HG03175 (cell line): Measurements from ENCODE around the gene RBM12.
A peak's percentile ranks its signal among the peaks of the same experiment; 100 is the strongest.
"Not testable (repeated sequence)": the region's sequence is repeated elsewhere in the genome, so short reads cannot be mapped to it uniquely, and the experiment has no call there.

ENCODE experiments used
- ATAC-seq: cut with Tn5 transposase; IDR thresholded peaks from one replicate; pipeline ENCODE4 v1.9.1; 2021; ENCODE audit warnings: mild to moderate bottlenecking, moderate library complexity; ENCODE audit not compliant: unreplicated experiment

The RBM12 gene

GRCh38 chr20:35698298-35699126 is 33.8 kb upstream of the RBM12 start:
- peak; percentile 35 for ATAC-seq

DNA sequence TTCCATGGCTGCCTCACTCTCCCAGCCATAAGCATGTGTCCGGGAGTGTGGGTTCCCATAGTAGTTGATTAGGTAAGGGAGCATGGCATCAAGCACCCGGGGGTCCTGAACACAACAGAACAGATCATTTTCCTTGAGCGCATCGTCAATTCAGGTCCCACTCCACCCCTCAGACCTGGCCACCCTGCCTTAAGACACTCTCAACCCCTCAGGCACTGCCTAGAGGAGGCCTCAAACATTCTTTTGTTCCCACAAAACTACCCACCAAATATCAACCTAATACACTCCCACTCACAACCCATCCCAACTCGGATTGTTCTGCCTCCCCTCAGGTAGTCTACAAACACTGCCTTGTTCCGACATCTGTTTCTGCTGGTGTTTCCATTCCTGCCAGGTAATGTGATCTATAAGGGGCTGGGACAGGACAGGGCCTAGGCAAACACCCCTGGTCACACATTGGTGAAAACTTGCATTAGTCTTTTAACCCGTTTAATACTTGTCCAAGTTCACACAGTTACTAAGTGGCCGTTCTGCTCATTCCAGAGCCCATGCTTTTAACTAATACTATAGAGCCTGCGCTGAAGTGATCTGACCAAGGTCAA is 33.1 kb upstream of the RBM12 start:
- ATAC-seq: no peak

DNA sequence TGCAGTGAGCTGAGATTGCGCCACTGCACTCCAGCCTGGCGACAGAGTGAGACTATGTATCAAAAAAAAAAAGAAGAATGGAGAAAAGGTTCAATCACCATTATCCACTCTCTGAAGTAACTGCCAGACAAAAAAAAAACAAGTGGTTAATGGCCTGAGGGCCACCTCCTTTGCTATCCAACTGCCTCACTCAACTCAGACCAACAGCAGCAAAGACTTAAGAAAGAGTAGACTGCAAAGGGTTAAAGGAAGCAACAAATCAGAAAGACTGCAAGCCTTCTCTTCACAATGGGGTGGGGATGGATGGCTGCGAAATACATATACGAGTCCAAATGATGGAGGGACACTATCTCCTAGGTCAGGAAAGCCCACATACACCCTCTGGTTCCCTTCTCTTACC is 31.3 kb upstream of the RBM12 start:
- ATAC-seq: no peak

- ATAC-seq: no peak
These were observed 30.6 kb upstream of the RBM12 start for GRCh38 chr20:35695245-35695749.

GRCh38 chr20:35690265-35690664 is 25.6 kb upstream of the RBM12 start:
- ATAC-seq: no peak

DNA sequence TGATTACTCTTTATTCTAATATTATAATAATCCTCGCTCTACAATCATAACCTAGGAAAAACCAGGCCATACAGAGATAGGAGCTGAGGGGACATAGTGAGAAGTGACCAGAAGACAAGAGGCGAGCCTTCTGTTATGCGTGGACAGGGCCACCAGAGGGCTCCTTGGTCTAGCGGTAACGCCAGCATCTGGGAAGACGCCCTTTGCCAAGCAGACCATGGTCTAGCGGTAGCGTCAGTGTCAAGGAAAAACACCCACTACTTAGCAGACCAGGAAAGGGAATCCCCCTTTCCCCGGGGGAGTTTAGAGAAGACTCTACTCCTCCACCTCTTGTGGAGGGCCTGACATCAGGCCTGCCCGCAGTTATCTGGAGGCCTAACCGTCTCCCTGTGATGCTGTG is 22.2 kb upstream of the RBM12 start:
- ATAC-seq: not testable (repeated sequence)

- not testable (repeated sequence) for ATAC-seq
These were observed 20.7 kb upstream of the RBM12 start for GRCh38 chr20:35685368-35685767.

DNA sequence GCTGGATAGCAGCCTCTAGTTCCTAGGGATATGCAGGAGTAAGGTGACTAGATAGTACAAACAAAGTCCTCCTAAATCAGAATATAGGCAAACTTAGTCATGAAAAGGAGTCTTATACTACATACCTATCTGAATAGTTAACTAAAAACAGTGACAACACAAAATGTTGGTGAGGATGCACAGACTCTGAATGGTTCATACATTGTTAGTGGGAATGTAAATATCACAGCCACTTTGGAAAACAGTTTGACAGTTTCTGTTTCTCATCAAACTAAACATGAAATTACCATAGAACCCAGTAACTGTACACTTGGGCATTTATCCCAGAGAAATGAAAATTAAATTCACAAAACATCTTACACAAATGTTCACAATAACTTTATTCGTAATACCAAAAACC is 17.3 kb upstream of the RBM12 start:
- ATAC-seq: no peak

- ATAC-seq: no peak
These were observed 15.9 kb upstream of the RBM12 start for GRCh38 chr20:35680452-35681183.

- ATAC-seq: no peak
These were observed 10.2 kb upstream of the RBM12 start for GRCh38 chr20:35674921-35675320.

GRCh38 chr20:35673884-35674283 is 9.2 kb upstream of the RBM12 start:
- no peak for ATAC-seq

GRCh38 chr20:35669681-35670080 is 5.0 kb upstream of the RBM12 start:
- no peak for ATAC-seq

- no peak for ATAC-seq
These were observed 4.5 kb upstream of the RBM12 start for GRCh38 chr20:35669221-35669620.

DNA sequence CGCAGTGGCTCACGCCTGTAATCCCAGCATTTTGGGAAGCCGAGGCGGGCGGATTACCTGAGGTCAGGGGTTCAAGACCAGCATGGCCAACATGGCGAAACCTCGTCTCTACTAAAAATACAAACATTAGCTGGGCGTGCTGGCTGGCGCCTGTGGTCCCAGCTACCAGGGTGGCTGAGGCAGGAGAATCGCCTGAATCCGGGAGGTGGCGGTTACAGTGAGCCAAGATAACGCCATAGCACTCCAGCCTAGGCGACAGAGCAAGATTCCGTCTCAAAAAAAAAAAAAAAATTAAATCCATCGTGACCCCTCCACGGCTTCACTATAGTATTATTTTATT is 1.2 kb upstream of the RBM12 start:
- ATAC-seq: no peak

GRCh38 chr20:35663516-35664465 is 909 bp downstream of the RBM12 start:
- ATAC-seq: peak; percentile 38

GRCh38 chr20:35662551-35662950 is 2.1 kb downstream of the RBM12 start:
- ATAC-seq: no peak

GRCh38 chr20:35661908-35662307 is 2.8 kb downstream of the RBM12 start:
- ATAC-seq: no peak

DNA sequence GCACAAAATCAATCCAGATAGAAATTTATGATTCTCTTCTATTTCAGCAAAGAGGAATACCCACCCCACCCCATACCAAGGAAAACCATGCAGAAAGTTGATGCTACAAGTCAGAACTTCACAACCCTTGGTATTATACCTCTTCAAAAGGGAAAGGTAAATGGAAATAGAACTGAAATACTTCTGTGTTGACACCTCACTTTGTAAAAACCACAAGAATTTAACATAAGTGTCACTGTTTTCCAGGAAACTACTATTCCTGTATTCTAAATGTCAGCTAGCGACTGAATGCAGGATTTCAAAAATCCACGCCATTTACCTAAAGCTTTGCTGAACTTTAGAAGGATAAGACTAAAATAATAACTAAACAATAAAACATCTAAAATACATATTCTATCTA is 3.6 kb downstream of the RBM12 start:
- no peak for ATAC-seq

DNA sequence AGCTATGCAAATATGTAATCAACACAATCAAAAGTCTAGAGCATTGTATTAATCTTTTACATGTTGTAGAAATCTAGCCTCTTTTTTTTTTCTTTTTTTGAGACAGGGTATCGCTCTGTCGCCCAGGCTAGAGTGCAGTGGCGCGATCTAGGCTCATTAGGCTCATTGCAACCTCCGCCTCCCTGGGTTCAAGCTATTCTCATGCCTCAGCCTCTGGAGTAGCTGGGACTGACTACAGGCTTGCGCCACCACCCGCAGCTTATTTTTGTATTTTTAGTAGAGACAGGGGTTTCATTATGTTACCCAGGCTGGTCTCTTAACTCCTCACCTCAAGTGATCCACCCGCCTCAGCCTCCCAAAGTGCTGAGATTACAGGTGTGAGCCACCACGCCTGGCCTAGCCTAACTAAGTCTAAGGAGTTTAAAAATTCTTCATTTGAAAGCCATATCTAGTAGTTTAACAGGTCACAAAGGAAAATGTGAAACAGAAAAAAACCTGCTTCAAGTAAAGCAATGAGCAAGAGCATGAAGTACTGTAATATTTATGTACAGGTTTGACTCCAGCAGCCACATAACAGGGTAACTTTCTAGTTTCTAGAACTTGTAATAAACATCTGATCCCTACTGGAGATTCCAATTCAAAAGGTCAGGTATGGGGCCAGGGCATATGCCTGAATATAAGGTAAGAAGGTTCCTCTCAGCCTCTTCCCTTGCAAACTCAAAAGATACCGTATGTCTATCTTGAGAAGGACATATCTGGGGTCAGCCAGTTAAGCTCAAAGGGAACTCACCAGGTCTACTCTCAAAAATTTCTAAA is 4.4 kb downstream of the RBM12 start:
- ATAC-seq: no peak

- no peak for ATAC-seq
These were observed 7.4 kb downstream of the RBM12 start for GRCh38 chr20:35657271-35657670.
